Measurements from ENCODE around the gene SDF4. TPM values are rescaled to one million over a fixed set of nuclear protein-coding genes. Genes with fewer than 3 reads are reported as not detected.

The SDF4 gene
- polyA plus RNA-seq, 1 experiment, result 109 TPM

DNA sequence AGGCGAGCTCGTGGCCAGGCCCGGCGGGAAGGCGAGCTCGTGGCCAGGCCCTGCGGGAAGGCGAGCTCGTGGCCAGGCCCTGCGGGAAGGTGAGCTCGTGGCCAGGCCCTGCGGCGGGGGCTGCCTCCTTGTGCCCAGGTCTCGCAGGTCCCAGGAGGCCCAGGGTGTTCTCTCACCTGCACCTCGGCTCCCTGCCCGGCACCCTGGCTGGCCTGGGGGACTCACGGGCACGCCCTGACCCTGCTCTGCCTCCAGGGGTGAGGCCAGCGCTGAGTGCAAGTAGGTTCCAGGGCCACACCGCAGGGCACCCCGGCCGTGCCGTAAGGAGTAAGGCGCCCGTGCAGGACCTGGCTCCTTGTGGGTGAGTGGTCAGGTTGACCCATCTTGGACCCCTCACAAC lies 4.4 kb downstream of the SDF4 start:
- H3K9me3 ChIP-seq (ENCODE audit: control insufficient read depth, insufficient read depth, low read length), result no peaks in the 10 kb centered on the region; the same call in 1 of the 2 replicates
- H3K27ac ChIP-seq (ENCODE audit: low read depth, low read length), result no peak overlapping the region
- no peak for DNase-seq (ENCODE audit: low read depth, low spot score)
- H3K27me3 ChIP-seq (ENCODE audit: control insufficient read depth, insufficient read depth, low read length), result no peaks in the 10 kb centered on the region
- TF ChIP-seq, protein P1, sequence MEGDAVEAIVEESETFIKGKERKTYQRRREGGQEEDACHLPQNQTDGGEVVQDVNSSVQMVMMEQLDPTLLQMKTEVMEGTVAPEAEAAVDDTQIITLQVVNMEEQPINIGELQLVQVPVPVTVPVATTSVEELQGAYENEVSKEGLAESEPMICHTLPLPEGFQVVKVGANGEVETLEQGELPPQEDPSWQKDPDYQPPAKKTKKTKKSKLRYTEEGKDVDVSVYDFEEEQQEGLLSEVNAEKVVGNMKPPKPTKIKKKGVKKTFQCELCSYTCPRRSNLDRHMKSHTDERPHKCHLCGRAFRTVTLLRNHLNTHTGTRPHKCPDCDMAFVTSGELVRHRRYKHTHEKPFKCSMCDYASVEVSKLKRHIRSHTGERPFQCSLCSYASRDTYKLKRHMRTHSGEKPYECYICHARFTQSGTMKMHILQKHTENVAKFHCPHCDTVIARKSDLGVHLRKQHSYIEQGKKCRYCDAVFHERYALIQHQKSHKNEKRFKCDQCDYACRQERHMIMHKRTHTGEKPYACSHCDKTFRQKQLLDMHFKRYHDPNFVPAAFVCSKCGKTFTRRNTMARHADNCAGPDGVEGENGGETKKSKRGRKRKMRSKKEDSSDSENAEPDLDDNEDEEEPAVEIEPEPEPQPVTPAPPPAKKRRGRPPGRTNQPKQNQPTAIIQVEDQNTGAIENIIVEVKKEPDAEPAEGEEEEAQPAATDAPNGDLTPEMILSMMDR (IDR thresholded peaks at IDR 0.05; ENCODE audit: low read depth, low read length), result no peak
- H3K4me3 ChIP-seq (ENCODE audit: low read depth, low read length), result no peak overlapping the region
- ChIA-PET CTCF (no interaction called here), POLR2A (interaction anchor here (0.6 kb wide), 1 partner anchor 31 kb away, joined by 4 read pairs; no protein-coding TSS in a partner anchor)

DNA sequence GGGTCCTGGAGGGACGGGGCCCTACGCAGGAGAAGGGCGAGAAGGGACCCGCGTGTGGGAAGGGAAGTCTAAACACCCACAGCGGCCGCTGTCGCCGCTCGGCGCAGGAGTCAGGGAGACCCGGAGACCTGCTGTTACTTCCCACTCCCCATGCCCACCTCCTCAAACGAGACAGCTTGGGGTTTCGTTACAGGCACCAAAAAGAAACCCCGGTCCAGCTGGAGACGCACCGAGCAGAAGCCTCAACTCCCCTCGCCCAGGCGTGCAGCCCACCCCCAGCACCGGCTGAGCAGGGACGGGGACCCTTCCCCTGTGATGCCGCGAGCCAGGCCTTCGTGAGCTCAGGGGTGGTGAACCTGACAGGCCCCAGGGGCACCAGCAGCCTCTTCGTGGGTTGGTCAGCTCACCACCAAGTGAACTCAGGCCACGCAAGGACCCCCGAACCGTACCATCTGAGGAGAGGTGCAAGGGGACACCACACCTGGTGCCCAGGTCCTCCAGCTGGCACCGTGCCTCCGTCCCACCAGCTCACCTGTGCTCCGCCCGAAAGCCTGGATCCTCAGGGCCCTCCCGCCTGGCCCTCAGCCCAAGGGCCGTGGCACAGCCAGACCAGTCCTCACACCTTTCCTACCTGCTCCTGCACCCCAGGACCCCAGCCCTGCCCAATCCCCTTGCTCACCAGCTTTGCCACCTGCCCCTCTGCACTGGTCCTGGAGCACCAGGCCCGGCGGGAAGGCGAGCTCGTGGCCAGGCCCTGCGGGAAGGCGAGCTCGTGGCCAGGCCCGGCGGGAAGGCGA lies 5.0 kb downstream of the SDF4 start:
- CTCF ChIA-PET, result no interaction called here
- TF ChIP-seq, protein P1 (IDR thresholded peaks at IDR 0.05; ENCODE audit: low read depth, low read length), result no peak
- no peak for DNase-seq (ENCODE audit: low read depth, low spot score)
- Histone ChIP-seq H3K9me3 (ENCODE audit: control insufficient read depth, insufficient read depth, low read length) (no peaks in the 10 kb centered on the region; the same call in 1 of the 2 replicates), H3K4me3 (ENCODE audit: low read depth, low read length) (no peak overlapping the region), H3K27me3 (ENCODE audit: control insufficient read depth, insufficient read depth, low read length) (no peaks in the 10 kb centered on the region), H3K27ac (ENCODE audit: low read depth, low read length) (no peak overlapping the region)
- POLR2A ChIA-PET, result interaction anchor here (0.6 kb wide), 1 partner anchor 32 kb away, joined by 4 read pairs; no protein-coding TSS in a partner anchor

DNA sequence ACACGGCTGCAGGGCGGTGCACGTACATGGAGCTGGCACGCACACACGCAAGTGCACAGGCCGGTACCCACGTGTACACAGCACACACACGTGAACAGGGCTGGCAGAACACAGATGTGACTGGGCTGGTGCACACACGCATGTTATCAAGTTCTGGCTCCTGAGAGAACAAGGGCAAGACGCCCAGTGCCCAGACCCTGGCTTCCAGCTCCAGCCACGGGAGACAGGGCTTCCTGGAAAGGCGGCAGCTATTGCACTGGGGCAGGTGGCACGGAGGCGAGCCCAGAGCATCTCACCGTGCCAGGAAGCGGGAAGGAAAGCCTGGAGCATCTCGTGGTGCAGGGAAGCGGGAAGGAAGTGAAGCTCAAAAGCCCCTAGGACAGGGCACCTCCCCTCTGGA lies 5.9 kb downstream of the SDF4 start:
- Histone ChIP-seq H3K27ac (ENCODE audit: low read depth, low read length) (no peak overlapping the region), H3K4me3 (ENCODE audit: low read depth, low read length) (no peak overlapping the region), H3K9me3 (ENCODE audit: control insufficient read depth, insufficient read depth, low read length) (no peaks in the 10 kb centered on the region; the same call in 1 of the 2 replicates), H3K27me3 (ENCODE audit: control insufficient read depth, insufficient read depth, low read length) (no peaks in the 10 kb centered on the region)
- ChIA-PET CTCF (no interaction called here), POLR2A (no interaction called here)
- TF ChIP-seq, protein P1 (IDR thresholded peaks at IDR 0.05; ENCODE audit: low read depth, low read length), result no peak
- no peak for DNase-seq (ENCODE audit: low read depth, low spot score)

DNA sequence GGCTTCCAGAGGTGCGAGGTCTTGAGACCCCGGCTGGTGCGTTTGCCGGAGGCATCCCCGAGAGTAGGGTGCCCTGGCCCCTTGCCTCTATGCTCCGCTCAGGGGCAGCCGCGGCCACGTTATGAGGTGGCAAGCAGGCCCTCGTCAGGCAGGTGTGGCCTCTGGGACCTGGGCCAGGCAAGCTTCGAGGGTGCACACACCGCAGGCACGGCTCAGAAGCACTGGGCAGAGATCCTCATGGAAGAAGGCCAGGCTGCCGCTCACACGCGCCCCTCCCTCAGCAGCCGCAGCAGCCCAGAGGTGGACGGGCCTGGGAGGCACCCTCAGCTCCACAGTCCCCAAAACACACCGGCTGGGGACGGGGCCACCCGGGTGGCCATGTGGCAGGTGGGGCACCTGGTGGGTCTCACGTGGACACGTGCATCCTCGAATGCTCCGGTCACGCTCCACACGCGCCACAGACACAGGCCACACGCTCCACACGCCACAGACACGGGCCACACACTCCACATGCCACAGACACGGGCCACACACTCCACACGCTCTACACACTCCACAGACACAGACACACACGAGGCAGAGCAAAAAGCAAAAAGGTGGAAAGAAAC lies 6.5 kb downstream of the SDF4 start:
- DNase-seq (ENCODE audit: low read depth, low spot score), result no peak
- H3K27ac ChIP-seq (ENCODE audit: low read depth, low read length), result no peak overlapping the region
- ChIA-PET POLR2A (no interaction called here), CTCF (no interaction called here)
- TF ChIP-seq, protein P1 (IDR thresholded peaks at IDR 0.05; ENCODE audit: low read depth, low read length), result no peak
- H3K9me3 ChIP-seq (ENCODE audit: control insufficient read depth, insufficient read depth, low read length), result no peaks in the 10 kb centered on the region; the same call in 1 of the 2 replicates
- no peak overlapping the region for H3K4me3 ChIP-seq (ENCODE audit: low read depth, low read length)
- H3K27me3 ChIP-seq (ENCODE audit: control insufficient read depth, insufficient read depth, low read length), result no peaks in the 10 kb centered on the region

DNA sequence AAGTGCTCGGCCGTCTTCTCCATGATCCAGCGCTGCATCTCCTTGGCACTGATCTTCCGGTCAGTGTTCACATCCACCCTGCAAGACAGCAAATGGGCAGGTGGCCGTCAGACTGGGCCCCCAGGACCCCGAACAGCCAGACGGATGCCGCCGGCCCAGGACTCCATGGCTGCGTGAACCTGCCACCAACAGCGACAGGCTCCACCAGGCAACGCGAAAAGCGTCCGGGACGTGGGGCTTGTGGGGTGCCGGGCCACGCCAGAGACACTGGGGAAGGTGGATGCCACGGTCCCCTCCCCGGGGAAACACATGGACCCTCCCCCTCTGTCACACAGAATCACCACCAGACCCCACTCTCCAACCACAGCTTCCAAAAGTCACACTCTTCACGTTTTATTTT lies 7.9 kb downstream of the SDF4 start:
- ChIA-PET CTCF (no interaction called here), POLR2A (interaction anchor here (0.6 kb wide), 1 partner anchor 98 kb away, joined by 6 read pairs; no protein-coding TSS in a partner anchor)
- DNase-seq (ENCODE audit: low read depth, low spot score), result no peak

More for the DNA sequence above, 7.9 kb downstream of the SDF4 start:
- Histone ChIP-seq H3K4me3 (ENCODE audit: low read depth, low read length) (no peak overlapping the region), H3K27ac (ENCODE audit: low read depth, low read length) (no peak overlapping the region), H3K9me3 (ENCODE audit: control insufficient read depth, insufficient read depth, low read length) (peaks cover under 1% of the 10 kb centered on the region; the same call in 1 of the 2 replicates), H3K27me3 (ENCODE audit: control insufficient read depth, insufficient read depth, low read length) (no peaks in the 10 kb centered on the region)
- TF ChIP-seq, protein P1 (IDR thresholded peaks at IDR 0.05; ENCODE audit: low read depth, low read length), result no peak

Measured in AG04450 (cell line).